HG03103 (cell line): ENCODE data around the gene REELD1.

Experiments
- ATAC-seq: cut with Tn5 transposase; IDR thresholded peaks from one replicate; pipeline ENCODE4 v1.9.1; 2021; ENCODE audit warnings: low read depth; ENCODE audit not compliant: unreplicated experiment

Gene REELD1

GRCh38 chr4:146214238-146214637 lies at the start of gene REELD1:
TSS of gene REELD1 (plus strand) at chr4:146214538. CDS start at chr4:146216953, 2,415 bp downstream.
- no peak for ATAC-seq

- ATAC-seq: no peak
Measured at GRCh38 chr4:146165221-146165620, 49.1 kb upstream of the REELD1 start.

- ATAC-seq: no peak
Measured at GRCh38 chr4:146165840-146166239, 48.5 kb upstream of the REELD1 start.

- ATAC-seq: no peak
Measured at GRCh38 chr4:146170149-146170548, 44.2 kb upstream of the REELD1 start.

DNA sequence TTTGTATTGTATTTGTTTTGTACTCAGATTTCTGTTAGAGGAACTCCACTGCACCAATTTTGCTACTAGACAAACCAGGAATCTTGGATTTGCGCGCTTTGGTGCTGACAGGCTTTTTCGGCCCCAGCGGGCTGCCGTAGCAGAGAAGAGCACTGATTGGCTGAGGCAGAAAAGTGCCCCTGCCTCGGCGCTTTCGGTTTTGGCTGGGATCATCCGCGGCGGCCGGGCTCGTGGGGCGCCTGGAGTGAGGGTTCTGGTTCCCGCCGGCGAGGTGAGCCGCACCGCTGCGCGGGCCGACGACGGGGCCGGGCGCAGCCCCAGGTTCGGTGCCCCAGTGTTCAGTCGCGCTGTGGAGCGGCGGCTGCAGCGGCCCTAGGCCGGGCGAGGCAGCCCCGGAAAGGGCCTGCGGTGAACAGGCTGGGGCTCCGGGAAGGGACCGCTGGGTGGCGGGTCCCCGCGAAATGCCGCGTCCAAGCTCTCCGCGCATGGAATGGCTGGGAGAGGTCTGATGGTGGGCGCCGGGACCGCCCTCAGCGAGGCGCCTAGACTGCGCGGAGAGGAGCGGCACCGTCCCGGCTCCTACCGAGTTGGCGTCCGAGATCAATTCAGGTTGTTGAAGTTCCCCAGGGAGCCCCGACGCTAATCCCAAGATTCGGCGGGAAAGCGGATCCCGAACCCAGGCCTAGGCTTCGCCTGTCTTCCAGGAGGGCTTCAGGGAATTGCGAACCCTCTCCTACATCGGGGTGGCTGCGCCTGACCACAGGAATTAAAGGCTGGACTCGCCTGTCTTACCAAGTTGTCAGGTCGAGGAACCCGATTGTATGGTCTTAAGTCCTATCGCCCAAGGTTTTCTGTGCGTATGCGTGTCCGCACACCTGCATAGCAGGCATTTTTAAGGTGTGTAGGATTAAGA lies 38.5 kb upstream of the REELD1 start, which contains the start of gene LSM6:
TSS of gene LSM6 (plus strand) at position 178 of the 913 bp plus-strand sequence. CDS start 7,204 bp downstream, outside the sequence.
- ATAC-seq: peak; percentile 83

- no peak for ATAC-seq
Measured at GRCh38 chr4:146176891-146177290, 37.4 kb upstream of the REELD1 start.

GRCh38 chr4:146178126-146178525 lies 36.2 kb upstream of the REELD1 start:
- ATAC-seq: no peak

DNA sequence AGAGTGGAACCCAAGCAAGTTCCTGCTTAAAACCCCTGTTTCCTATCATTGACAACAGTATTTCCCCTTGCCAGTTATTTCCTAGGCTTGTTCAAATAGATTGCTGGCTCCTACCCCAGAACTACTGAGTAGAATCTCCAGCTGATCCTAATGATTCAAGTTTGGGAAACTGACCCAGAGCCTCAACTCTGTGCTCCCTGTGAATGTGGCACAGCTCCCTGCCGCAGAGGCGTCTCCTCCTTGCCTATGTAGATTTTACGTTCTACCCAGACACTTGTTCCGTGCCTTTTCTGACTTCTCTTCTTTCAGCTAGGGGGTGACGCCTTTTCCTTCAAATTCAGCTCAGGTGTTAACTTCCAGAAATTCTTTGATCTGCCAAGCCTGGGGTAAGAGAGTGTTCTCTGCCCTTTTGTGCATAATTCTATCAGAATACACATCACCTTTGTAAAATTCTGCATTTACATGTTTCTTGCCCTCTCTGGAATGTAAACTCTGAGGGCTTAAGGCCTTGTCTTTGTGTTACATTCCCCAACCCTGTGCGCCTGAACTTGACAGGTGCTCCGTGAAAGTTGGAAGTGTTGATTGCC lies 34.5 kb upstream of the REELD1 start:
- ATAC-seq: no peak

- ATAC-seq: no peak
Measured at GRCh38 chr4:146182443-146182842, 31.9 kb upstream of the REELD1 start.

- ATAC-seq: no peak
Measured at GRCh38 chr4:146183209-146183608, 31.1 kb upstream of the REELD1 start.

GRCh38 chr4:146186041-146186440 lies 28.3 kb upstream of the REELD1 start:
- no peak for ATAC-seq

DNA sequence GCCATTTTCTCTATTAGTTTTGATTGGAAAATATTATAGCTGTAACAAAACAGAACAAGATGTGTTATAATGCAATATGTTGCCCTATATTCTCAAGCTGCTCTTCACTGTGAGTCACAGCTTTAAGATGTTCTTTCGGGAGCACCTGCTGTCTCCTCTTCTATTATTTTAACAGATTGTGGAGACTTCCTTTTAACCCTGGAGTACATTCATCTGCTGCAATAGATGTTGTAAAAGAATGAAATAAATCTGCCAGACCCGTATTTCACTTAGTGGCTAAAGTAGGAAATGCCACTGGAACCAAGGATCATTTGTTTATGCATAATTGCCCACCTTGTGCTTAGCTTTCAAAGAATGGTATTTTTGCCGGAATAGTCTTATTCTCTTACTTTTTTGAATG lies 27.7 kb upstream of the REELD1 start:
- no peak for ATAC-seq

- ATAC-seq: no peak
Measured at GRCh38 chr4:146190456-146190855, 23.9 kb upstream of the REELD1 start.

GRCh38 chr4:146191766-146192458 lies 22.4 kb upstream of the REELD1 start:
- ATAC-seq: no peak

DNA sequence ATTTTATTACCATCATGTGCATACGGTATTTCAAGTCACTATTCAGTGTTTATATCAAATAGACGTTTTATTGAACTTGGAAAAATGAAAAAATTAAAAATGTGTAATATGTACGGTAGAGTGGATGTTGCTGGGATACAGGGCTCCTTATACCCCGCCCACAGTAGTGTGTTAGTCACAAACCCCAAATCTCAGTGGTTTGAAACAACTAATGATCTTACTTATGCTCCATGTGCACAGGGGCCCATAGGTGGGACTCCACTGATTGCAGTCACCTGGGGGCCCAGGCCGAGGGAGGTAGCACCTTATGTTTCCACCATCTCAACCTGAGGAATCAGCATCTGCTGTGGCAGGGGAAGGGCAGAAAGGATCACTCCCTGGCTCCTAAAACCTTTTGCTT lies 20.7 kb upstream of the REELD1 start:
- no peak for ATAC-seq

DNA sequence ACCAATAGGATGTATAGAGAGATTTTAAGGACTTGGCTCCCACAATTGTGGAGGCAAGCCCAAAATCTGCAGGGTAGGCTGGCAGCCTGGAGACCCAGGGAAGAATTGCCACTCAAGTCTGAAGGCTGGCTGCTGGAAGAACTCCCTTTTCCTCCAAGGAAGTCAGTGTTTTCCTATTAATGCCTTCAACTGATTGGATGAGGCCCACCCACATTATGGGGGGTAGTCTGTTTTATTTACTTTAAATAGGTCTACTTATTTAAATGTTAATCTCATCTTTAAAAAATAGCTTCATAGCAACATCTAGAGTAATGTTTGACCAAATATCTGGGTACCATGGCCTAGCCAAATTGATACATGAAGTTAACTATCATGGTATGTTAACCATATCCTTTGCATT lies 20.1 kb upstream of the REELD1 start:
- ATAC-seq: no peak

- ATAC-seq: no peak
Measured at GRCh38 chr4:146202665-146203064, 11.7 kb upstream of the REELD1 start.

GRCh38 chr4:146207410-146207809 lies 6.9 kb upstream of the REELD1 start:
- ATAC-seq: no peak

GRCh38 chr4:146210890-146211289 lies 3.4 kb upstream of the REELD1 start:
- ATAC-seq: no peak

- ATAC-seq: no peak
Measured at GRCh38 chr4:146211440-146211839, 2.9 kb upstream of the REELD1 start.

DNA sequence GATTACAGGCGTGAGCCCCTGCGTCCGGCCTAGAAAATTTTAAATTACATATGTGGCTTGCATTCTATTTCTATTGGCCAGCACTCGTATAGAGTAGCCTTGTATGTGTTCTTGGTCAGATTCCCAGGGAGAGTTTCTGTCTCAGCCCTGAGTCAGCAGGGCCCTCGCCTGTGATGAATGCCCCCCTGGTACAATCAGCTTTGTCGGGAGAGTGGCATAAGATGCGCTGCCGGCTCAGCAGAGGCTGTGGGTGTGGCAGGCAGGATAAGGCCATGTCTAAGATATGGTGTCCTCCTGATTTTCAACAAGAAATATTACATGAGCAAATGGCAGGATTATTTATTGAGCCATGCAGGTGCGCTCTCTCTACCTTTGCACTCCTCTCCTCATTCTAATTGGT lies 1.6 kb upstream of the REELD1 start:
- no peak for ATAC-seq
